Endometrial microvascular endothelial cells (primary cell): ENCODE data around the gene MINDY4. TPM values are rescaled to one million over a fixed set of nuclear protein-coding genes. Genes with fewer than 3 reads are reported as not detected.

Experiments used
- in situ Hi-C: cut with HindIII; loops from 2 replicates; pipeline ENCODE4 v1.10.0; 2017; ENCODE audit warnings: low sequenced_read_pairs, low pct_unique_long_range_greater_than_20kb; ENCODE audit errors: inconsistent ontology term
- total RNA-seq: library from RNA; depleted of rRNA; stranded (reverse); fragments of >200 nt; gene quantifications from one replicate; pipeline ENCODE4 v1.2.3, GENCODE V29; 2015; ENCODE audit errors: inconsistent ontology term

Gene MINDY4
- 8.1 TPM for total RNA-seq

GRCh38 chr7:30771174-30771879 lies at the start of gene MINDY4:
Gene MINDY4, plus strand, starts transcription at chr7:30771417. Its CDS starts 77 bp downstream, at chr7:30771494.
- in situ Hi-C loops, result no loop called here

GRCh38 chr7:30722187-30722586 lies 49.0 kb upstream of the MINDY4 start:
- in situ Hi-C loops, result no loop called here

GRCh38 chr7:30722671-30723070 lies 48.5 kb upstream of the MINDY4 start:
- in situ Hi-C loops, result no loop called here

GRCh38 chr7:30723776-30724175 lies 47.4 kb upstream of the MINDY4 start:
- in situ Hi-C loops, result no loop called here

- in situ Hi-C loops, result no loop called here
Measured at GRCh38 chr7:30726296-30727006, 44.8 kb upstream of the MINDY4 start.

- in situ Hi-C loops, result no loop called here
Measured at GRCh38 chr7:30727061-30727945, 43.9 kb upstream of the MINDY4 start.

- in situ Hi-C loops, result no loop called here
Measured at GRCh38 chr7:30728591-30729100, 42.6 kb upstream of the MINDY4 start.

GRCh38 chr7:30729642-30730041 lies 41.6 kb upstream of the MINDY4 start:
- in situ Hi-C loops, result no loop called here

- in situ Hi-C loops, result no loop called here
Measured at GRCh38 chr7:30730097-30730496, 41.1 kb upstream of the MINDY4 start.

GRCh38 chr7:30730996-30731395 lies 40.2 kb upstream of the MINDY4 start:
- in situ Hi-C loops, result no loop called here

GRCh38 chr7:30731581-30731980 lies 39.6 kb upstream of the MINDY4 start:
- in situ Hi-C loops, result no loop called here

GRCh38 chr7:30732606-30733005 lies 38.6 kb upstream of the MINDY4 start:
- in situ Hi-C loops, result no loop called here

GRCh38 chr7:30733216-30733615 lies 38.0 kb upstream of the MINDY4 start:
- in situ Hi-C loops, result no loop called here

- in situ Hi-C loops, result no loop called here
Measured at GRCh38 chr7:30733691-30734090, 37.5 kb upstream of the MINDY4 start.

- in situ Hi-C loops, result no loop called here
Measured at GRCh38 chr7:30734497-30734896, 36.7 kb upstream of the MINDY4 start.

GRCh38 chr7:30735631-30736030 lies 35.6 kb upstream of the MINDY4 start:
- in situ Hi-C loops, result no loop called here

GRCh38 chr7:30736291-30736690 lies 34.9 kb upstream of the MINDY4 start:
- in situ Hi-C loops, result no loop called here

GRCh38 chr7:30738026-30738915 lies 32.9 kb upstream of the MINDY4 start:
- in situ Hi-C loops, result no loop called here
